ENCODE results near the gene COPE.

DNA sequence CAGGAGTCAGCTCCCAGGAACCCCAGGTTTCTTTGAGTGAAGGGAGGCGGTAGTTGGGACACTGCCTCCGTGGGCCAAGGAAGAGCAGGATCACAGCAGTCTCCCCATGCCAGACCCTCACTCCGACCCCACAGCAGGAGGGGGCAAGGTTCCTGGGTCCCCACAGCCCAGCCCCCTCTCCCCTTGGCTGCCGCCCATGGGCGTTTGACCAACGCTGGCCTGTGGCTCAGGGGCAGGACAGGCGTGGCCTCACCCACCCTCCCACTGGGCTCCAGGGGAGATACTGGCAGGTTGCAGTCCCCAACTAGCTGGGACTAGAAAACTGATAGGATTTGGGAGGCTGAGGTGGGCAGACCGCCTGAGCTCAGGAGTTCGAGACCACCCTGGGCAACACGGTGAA, 9.2 kb downstream of the COPE start:
- TF ChIP-seq, protein P1, sequence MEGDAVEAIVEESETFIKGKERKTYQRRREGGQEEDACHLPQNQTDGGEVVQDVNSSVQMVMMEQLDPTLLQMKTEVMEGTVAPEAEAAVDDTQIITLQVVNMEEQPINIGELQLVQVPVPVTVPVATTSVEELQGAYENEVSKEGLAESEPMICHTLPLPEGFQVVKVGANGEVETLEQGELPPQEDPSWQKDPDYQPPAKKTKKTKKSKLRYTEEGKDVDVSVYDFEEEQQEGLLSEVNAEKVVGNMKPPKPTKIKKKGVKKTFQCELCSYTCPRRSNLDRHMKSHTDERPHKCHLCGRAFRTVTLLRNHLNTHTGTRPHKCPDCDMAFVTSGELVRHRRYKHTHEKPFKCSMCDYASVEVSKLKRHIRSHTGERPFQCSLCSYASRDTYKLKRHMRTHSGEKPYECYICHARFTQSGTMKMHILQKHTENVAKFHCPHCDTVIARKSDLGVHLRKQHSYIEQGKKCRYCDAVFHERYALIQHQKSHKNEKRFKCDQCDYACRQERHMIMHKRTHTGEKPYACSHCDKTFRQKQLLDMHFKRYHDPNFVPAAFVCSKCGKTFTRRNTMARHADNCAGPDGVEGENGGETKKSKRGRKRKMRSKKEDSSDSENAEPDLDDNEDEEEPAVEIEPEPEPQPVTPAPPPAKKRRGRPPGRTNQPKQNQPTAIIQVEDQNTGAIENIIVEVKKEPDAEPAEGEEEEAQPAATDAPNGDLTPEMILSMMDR (IDR thresholded peaks at IDR 0.05), result no peak
- no peak for TF ChIP-seq POLR2A (IDR thresholded peaks at IDR 0.05)
- TF ChIP-seq POLR2AphosphoS5 (IDR thresholded peaks at IDR 0.05), result no peak

All from transverse colon (tissue), 4 donors.